A673 (cell line): ENCODE data around the gene IPCEF1.

Experiments used
- CTCF ChIP-seq: fragments of 300-800, 200-600 bp; sonication (generic); conservative IDR thresholded peaks from 2 replicates; pipeline ENCODE4 v1.5.1; 2017; ENCODE audit warnings: low read depth, mild to moderate bottlenecking, antibody characterized with exemption, low read length, moderate library complexity, mixed read lengths
- EZH2 ChIP-seq: fragments of 200-600 bp; sonication (generic); IDR thresholded peaks from 2 replicates; pipeline ENCODE4 v1.6.1; 2017; ENCODE audit warnings: borderline replicate concordance, low read depth, mild to moderate bottlenecking, mixed read lengths, antibody characterized with exemption, low read length; ENCODE audit not compliant: poor library complexity, severe bottlenecking

- TF ChIP-seq CTCF (no peak), EZH2 (no peak)
Measured at GRCh38 chr6:154252678-154253077, 103.9 kb downstream of the IPCEF1 start.
